NT2/D1 (cell line): Measurements from ENCODE around the gene KRTAP10-2.
"Not testable (repeated sequence)": the region's sequence is repeated elsewhere in the genome, so short reads cannot be mapped to it uniquely, and the experiment has no call there.

ENCODE experiments used
- DNase-seq: peaks from one replicate; pipeline ENCODE4 v3.0.0-alpha.2; 2011; ENCODE audit warnings: low read depth, low spot score
- H3K27me3 ChIP-seq: 2 replicates; pipeline ENCODE4 v1.6.0; 2011; ENCODE audit warnings: mild to moderate bottlenecking; ENCODE audit not compliant: insufficient read length, insufficient read depth
- H3K36me3 ChIP-seq: 2 replicates; pipeline ENCODE4 v1.6.1; 2011; ENCODE audit warnings: mild to moderate bottlenecking, low read length, mixed read lengths; ENCODE audit not compliant: insufficient read depth, insufficient read length
- H3K4me1 ChIP-seq: 2 replicates; pipeline ENCODE4 v1.5.1; 2011; ENCODE audit not compliant: insufficient read depth, insufficient read length
- H3K4me3 ChIP-seq: 2 replicates; pipeline ENCODE4 v1.5.1; 2011; ENCODE audit warnings: low read depth; ENCODE audit not compliant: insufficient read length
- H3K9ac ChIP-seq: 2 replicates; pipeline ENCODE4 v1.6.0; 2011; ENCODE audit warnings: low read depth; ENCODE audit not compliant: insufficient read length
- H3K9me3 ChIP-seq: 2 replicates; pipeline ENCODE4 v1.5.1; 2011; ENCODE audit warnings: mild to moderate bottlenecking, low read length; ENCODE audit not compliant: insufficient read depth
- SUZ12 ChIP-seq: IDR thresholded peaks from 2 replicates; pipeline ENCODE4 v1.6.1; 2011; ENCODE audit not compliant: insufficient read length, insufficient read depth; ENCODE audit errors: extremely low read depth
- YY1 ChIP-seq: IDR thresholded peaks from 2 replicates; pipeline ENCODE4 v1.6.1; 2011; ENCODE audit not compliant: insufficient read length, insufficient read depth
- ZNF274 ChIP-seq: IDR thresholded peaks from 2 replicates; pipeline ENCODE4 v1.6.1; 2011; ENCODE audit warnings: mild to moderate bottlenecking, low read depth, low read length

KRTAP10-2 gene

DNA sequence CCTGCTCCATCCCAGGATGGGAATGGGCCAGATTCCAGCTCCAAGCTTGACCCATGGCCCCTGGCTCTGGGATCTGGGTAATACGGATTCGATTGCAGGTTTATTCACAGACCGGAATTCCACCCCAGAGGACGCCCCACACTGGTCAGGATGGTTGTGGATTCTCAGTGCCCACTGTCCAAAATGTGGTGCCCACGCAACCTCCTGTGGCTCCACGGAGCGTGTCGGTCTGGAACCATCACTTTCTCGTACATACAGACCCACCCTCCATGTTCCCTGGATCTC lies 42.9 kb downstream of the KRTAP10-2 start:
- Histone ChIP-seq H3K27me3 (peaks cover 8% of the 10 kb centered on the region), H3K9ac (no peak overlapping the region), H3K4me3 (no peak overlapping the region), H3K4me1 (peaks cover 21% of the 10 kb centered on the region), H3K9me3 (no peaks in the 10 kb centered on the region), H3K36me3 (no peaks in the 10 kb centered on the region)
- TF ChIP-seq ZNF274 = no peak
- no peak for TF ChIP-seq YY1
- no peak for TF ChIP-seq SUZ12
- DNase-seq = no peak

DNA sequence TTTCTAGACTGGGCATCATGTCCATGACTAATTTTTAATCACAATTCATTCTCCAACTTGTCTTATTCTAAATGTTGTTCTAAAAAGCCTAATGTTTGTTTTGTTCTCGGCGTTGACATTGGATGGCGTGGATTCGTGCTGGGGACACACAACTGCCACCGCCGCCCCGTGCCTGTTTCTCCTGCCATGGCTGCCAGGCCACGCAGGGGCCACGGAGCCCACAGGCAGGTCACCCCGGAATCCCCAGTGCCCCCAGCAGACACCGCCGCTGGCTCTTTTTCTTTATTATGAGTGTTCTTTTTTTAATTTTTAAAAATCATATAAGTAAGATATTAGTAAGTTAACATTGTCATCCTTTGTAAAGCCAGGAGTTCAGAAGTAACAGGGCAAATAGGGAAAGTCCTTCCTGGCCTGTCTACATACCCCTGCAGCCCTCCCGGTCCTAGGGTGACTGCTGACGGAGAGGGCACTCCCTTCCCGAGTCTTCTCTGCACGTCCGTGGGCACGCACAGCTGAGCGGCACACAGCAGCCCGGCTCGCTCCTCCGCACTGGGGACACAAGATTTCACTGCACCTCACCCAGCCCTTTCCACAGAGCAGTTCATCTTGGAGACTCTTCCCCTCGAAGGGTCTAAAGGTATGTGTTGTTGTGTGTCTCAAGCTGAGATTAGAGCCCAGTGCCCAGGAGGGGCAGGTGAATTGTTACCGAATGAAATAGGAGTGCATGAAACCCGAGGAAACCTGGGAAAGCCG lies 43.5 kb downstream of the KRTAP10-2 start:
- Histone ChIP-seq H3K9ac (no peak overlapping the region), H3K4me3 (no peak overlapping the region), H3K4me1 (peaks cover 21% of the 10 kb centered on the region), H3K36me3 (no peaks in the 10 kb centered on the region), H3K27me3 (peaks cover 8% of the 10 kb centered on the region), H3K9me3 (no peaks in the 10 kb centered on the region)
- no peak for DNase-seq
- TF ChIP-seq YY1 (no peak), ZNF274 (no peak), SUZ12 (no peak)

DNA sequence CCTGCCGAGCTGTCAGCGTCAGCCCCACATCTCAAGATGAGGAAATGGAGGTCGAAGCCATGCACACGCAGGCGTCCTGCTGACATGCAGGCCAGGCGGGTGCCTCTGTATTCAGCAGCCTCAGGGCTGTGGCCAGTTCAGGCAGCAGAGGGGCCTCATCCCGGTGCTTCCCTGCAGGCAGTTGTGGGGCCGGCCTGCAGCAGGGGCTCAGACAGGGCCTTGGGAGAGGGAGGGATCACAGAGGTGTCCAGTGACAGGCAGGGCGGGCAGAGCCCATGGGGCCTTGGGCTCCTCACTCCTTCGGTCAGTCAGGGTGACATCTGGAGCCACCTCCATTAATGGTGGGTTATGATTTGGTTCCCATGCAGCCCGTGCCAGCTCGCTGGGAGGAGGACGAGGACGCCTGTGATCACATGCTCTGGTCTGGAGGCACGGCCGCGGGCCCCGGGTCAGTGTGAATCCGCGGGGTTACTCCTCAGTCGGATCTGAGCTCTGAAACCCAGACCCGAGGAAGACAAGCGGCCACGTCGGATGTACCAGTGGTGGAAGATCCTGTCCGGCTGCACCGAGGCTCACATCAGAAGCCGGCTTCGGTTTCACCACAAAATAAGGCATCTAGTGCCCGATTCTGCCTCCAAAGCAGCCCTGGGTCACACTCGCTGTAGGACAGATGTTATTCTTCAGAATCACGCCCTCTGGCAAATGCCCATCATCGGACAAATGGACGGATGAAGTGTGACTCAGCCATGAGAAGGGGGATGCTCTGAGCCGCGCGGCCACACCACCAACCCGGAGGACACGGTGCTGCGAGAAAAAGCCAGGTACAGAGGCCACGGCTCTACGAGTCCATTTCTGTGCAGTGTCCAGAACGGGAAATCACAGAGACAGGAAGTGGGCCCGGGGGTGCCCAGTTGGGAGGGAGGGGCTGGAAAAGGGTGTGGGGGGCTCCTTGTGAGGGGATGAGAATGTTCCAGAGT lies 44.7 kb downstream of the KRTAP10-2 start:
- Histone ChIP-seq H3K9ac (peak overlapping the region; percentile 13), H3K4me1 (peaks cover 21% of the 10 kb centered on the region), H3K27me3 (peaks cover 6% of the 10 kb centered on the region), H3K4me3 (no peak overlapping the region), H3K36me3 (no peaks in the 10 kb centered on the region), H3K9me3 (no peaks in the 10 kb centered on the region)
- TF ChIP-seq ZNF274 (no peak), YY1 (no peak), SUZ12 (no peak)
- DNase-seq = no peak

DNA sequence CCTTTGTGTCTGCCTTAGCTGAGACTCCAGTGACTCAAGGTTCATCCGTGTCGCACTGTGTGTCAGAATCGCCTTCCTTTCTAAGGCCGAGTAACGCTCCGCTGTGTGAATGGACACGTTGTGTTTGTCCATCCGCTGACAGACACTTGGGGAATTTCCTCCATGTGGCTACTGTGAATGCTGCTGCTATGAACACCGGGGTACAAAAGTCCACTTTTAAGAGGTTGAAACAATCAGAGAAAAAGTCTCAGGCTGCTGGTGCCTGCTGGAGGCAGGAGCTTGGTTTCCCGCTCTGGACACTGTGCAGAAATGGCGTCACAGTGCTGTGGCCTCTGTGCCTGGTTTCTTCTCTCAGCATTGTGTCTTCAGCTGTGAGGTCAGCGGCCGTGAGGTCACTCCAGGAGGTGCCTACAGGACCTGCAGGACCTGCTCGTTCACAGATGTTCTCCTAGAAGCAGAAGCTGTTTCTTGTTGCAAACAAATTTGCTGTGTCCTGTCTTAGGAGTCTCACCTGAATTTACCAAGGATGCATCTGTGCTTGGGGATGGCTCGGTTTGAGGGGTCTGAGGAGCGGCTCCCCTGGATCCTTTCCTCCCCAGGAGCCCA lies 45.5 kb downstream of the KRTAP10-2 start:
- H3K4me3 ChIP-seq = no peak overlapping the region
- H3K4me1 ChIP-seq = peaks cover 14% of the 10 kb centered on the region
- no peaks in the 10 kb centered on the region for H3K9me3 ChIP-seq
- no peak for TF ChIP-seq ZNF274
- TF ChIP-seq YY1 = no peak
- TF ChIP-seq SUZ12 = no peak
- no peak overlapping the region for H3K9ac ChIP-seq
- no peak for DNase-seq
- H3K36me3 ChIP-seq = no peaks in the 10 kb centered on the region
- no peaks in the 10 kb centered on the region for H3K27me3 ChIP-seq

DNA sequence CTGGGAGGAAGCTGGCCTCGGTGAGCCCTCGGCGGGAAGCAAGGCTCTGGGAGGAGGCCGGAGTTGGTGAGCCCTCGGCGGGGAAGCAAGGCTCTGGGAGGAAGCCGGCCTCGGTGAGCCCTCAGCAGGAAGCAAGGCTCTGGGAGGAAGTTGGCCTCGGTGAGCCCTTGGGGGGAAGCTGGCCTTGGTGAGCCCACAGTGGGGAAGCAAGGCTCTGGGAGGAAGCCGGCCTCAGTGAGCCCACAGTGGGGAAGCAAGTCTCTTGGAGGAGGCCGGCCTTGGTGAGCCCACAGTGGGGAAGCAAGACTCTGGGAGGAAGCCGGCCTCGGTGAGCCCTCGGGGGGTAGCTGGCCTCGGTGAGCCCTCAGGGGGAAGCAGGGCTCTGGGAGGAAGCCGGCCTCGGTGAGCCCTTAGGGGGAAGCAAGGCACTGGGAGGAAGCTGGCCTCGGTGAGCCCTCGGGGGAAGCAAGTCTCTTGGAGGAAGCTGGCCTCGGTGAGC lies 47.4 kb downstream of the KRTAP10-2 start:
- TF ChIP-seq SUZ12 (no peak), YY1 (no peak), ZNF274 (no peak)
- Histone ChIP-seq H3K36me3 (no peaks in the 10 kb centered on the region), H3K27me3 (no peaks in the 10 kb centered on the region), H3K9me3 (no peaks in the 10 kb centered on the region), H3K4me1 (peaks cover 8% of the 10 kb centered on the region), H3K9ac (no peak overlapping the region), H3K4me3 (no peak overlapping the region)
- no peak for DNase-seq

GRCh38 chr21:44503006-44503889 lies 48.1 kb downstream of the KRTAP10-2 start:
- not testable (repeated sequence) for H3K27me3 ChIP-seq, H3K9ac ChIP-seq, H3K4me3 ChIP-seq, H3K4me1 ChIP-seq, H3K36me3 ChIP-seq, DNase-seq, H3K9me3 ChIP-seq
